Stimulated activated CD4-positive, alpha-beta T cell treated with anti-CD3 and anti-CD28 coated beads, TNF-alpha, amount 100 ng/mL, for 48 hours (primary cell): ENCODE data around the gene KLF15.
"Not testable (repeated sequence)": the region's sequence is repeated elsewhere in the genome, so short reads cannot be mapped to it uniquely, and the experiment has no call there.

Source experiments
- DNase-seq, 3 donors: peaks; one replicate each; pipeline ENCODE4 v3.0.0-alpha.2; 2020; ENCODE audit warnings: low read depth in 3 of 3

KLF15 gene

DNA sequence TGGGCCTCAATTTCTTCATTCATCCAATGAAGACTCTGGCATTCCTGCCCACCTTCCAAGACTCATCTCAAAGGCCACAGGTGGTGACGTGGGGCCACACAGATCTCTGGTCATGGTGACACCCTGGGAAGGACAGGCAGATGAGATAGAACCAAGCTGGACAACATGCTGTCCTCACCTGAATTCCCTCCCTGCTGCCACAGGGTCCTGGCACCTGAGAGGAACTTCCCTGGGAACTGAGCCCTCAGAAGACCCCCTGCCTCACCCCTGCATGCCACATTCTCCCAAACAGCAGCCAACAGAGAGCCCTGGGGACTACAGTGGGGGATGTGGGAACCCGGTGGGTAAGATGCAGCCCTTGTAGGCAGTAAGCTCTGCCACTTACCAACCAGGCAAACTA lies 10.7 kb downstream of the KLF15 start:
- no peak for DNase-seq

DNA sequence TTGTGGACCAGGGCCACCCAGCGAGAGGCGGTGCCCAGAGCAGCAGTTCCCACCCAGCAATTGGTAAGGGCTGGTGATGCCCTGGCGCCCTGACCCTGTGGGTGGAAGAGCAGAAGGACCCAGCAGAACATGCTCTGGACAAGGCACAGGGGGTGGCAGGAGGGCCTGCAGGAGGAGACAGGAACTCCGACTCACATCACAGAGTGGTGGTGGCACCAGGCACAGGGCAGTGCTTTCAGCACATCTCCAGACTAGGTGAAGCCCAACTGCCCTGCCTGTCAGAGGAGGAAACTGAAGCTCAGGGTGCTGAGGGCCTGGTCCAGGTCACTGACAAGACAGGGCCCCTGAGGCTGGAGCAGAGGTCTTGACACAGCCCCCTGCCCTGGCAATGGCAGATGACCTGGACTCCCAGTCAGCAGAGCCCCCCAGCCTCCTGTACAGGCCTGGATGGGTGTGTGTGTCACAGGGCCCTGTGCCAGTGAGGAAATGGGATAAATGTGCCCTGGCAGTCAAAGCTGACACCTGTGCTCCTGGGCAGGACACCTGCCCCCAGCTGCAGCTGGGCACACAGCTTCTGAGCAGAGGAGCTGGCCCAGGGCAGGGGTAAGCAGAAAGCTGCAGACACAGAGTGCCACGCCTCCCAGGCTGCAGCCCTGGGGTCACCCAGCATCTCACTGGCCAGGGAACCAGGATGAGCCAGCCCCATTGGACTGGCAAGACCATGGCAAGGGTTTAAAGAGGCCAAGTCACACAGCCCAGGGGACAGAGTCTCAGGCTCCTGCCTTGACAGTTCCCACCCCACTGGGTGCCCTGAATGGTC lies 11.4 kb downstream of the KLF15 start:
- DNase-seq = no peak

DNA sequence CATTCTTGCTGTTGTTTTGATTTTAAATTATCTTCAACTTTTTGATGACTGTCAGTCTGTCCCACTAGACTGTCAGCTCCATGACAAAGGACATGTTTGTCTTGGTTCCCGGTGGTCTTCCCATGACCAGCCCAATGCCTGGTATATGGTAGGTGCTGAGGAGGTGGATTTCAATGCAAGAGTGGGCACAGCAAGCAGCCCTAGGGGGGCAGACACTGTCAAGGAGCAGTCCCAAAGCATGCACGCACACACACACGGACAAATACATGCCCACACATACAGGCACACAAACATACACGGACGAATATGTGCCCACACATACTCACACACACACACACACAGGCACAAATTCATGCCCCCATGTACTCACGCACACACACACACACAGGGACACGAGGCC lies 12.0 kb downstream of the KLF15 start:
- no peak for DNase-seq

DNA sequence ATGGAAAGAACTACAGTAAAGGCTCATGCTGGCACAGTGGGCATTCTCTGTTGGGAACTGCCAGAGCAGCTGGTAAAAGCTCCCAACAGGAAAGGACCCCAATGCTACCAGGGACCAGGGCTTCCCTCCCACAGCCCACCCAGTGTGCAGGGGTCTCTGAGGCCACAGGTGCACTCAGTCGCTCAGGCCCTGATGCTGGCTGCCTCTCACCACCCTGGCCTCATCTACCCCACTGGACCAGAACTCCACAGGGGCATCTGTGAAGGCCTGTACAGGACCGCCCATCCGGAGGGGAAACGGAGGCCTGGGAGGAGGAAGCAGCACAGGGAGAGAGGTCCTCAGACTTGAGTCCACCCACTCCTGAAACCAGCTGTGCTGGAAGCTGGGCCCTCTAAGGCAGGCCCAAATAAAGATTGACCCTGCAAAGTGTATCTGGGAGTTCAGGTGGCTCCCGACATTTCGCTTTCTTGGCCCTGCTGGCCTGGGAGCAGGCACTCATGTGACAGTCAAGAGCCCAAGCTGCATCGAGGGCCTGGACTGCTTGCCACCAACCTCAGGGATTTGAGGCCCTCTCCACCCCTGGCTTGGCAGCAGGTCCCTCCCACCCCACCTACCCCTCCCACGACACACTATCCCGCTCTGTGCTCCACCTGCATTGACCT lies 12.7 kb downstream of the KLF15 start:
- no peak for DNase-seq

DNA sequence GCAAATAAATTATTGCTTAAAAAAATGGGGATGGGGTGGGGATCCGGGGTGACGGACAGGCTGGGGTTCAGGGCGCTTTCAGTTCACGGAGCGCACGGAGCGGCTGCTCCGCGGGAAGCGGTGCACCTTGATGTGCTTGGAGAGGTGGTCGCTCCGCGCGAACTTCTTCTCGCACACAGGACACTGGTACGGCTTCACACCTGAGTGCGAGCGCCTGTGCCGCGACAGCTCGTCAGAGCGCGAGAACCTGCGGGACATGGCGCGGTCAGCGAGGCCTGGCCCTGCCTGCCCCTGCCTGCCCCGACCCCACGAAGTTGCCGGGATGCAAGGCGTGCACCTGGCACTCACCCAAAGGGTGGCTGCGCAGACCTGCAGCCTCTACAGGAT lies 13.6 kb downstream of the KLF15 start:
- no peak for DNase-seq

DNA sequence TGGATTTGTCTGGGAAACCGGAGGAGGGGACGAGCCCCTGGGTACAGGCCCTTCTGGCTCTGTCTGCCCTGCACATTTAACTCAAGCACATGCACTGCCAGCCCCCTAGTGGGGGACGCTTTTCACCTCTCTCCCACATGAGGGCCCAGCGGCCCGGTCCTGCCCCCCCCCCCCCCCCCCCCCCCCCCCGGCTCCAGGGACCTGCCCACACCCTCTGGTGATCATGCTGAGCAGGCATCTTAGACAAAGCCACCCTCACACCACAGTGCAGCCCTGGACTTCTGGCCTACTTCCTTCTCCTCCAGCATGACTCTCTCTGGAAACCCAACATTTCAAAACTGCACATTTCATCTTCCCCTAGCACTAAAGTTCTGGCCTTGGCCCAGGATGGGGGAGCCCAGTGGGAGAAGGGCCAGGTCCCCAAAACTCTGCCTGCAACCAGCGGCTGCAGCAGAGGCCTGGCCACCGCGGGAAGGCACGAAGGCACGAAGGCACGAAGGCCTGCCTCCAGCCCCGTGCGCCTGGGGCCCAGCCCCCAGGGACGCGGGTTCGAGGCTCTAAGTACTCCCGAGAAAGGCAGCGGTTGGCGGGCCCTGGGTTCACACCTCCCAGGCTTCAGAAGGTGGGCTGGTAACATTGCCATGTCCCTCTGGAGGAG lies 14.1 kb downstream of the KLF15 start:
- no peak for DNase-seq

DNA sequence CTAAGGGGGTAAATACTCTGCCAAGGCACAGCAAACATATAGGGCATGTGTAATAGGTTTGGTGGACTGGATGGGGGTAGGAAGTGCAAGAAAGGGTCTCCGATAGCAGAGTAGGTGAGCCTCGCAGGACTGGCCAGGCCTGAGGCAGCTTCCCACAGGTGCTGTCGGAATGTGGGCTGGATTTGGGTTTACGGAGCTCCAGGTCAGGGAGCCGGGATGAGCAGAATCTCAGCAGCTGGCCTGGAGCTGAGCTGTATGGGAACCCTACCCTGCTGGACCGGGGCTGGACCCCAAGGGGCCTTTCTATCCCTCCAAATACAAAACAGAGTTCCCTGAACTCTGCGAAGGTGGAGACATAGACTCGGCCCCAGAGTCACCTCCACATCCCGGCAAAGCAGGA lies 15.0 kb downstream of the KLF15 start:
- DNase-seq = no peak

DNA sequence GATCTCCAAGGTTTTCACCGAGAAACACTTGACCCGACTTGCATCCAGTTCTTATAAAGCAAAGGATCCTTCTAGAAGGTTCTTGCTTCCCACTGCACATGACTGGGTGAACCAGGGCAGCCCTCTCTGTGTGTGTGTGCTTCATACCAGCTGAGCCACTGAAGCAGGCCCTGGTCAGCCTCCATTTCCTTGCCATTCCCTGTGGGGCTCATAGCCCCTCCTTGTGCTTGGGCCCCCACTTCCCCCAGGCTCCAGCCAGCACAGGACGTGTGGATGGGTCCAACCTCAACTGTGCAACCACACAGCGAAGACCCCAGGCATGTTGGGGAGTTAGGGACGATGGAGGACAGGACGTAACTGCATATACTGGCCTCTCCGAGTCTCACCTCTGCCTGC lies 15.5 kb downstream of the KLF15 start:
- DNase-seq = no peak

DNA sequence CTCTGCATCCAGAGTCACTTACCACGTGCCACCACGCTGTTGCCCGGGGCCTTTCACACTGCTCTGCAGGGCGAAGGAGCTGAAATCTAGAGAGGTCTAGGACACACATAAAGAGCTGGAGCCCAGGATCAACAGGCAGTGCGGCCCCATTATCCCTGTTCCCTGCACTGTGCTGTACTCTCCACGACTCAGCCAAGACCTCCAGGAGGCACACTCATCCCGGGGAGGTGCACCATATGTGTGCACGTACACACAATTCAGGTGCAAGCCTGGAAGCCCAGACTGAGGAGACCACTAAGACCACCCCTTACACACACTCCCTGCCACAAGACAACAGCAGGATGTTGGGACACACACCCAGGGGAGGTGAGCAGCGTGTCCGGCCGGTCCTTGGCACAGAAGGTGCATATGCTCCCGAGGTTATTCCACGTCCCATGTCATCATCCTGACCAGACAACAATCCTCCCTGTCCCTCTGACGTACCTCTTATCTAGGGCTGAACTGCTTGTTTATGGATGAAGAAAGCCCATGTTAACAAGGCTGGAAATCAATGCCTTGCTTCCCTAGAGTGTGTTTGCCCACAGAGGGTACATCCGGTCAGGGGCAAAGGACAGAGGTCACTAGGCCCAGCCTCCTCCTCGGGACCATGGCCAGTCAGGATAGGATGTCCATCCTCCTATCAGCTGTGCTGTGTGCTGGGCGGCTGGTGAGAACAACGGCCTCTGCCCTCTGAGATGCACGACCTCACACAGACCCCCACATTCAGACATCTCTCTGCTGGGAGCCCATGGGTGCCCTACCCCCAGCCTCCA lies 16.1 kb downstream of the KLF15 start:
- DNase-seq = no peak

DNA sequence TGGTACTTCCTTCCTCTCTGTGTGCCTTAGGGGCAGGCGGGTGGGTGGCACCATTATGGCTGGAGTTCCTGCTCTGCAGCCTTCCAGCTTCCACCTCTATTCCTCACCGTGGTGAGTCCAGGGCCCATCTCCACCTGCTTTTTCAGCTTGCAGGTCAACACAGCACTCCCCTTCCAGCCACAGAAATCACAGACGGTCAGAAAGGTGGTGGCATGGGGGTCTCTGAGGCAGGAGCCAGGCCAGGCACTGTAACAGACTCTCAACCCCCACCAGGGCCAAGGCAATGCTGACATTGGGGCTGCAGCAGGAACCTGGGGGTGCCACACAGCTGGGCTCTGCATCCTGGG lies 16.6 kb downstream of the KLF15 start:
- no peak for DNase-seq

DNA sequence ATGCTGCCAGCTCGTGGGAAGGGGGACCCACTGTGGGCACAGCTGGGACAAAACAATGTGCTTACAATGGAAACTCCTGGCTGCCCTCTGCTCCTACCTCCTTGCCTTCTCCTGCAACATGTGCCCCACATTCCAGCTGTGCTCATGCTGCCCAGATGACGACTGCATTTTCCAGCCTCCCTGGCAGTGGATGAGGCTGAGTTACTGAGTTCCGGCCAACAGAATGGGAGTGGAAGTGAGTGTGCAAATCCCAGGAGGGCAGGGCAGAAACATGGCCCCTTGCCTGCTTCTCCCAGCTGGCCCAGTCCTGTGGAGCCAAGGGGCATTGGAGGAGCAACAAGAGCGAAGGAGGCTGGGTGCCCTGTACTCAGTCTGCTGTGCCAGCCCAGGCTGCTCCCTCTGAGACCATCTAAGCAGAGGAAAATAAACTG lies 17.1 kb downstream of the KLF15 start:
- DNase-seq = no peak

DNA sequence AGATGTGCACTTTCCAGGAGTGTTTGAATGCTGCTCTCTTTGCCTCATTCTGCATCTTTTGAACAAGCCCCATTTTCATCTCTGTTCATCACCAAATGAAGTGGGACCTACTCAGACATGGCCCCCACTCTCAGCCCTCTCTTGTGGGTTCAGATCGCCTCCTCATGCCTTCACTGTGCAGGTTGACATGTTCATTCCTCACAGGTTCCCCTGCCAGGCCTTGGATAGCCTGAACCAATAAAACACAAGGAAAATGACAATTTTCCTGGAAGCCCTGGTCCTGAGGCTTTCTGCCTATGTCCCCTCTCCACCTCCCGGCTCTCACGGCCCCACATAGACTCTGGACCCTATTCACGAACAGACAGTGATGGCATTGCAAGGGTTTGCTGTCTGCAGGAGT lies 17.7 kb downstream of the KLF15 start:
- DNase-seq = no peak

DNA sequence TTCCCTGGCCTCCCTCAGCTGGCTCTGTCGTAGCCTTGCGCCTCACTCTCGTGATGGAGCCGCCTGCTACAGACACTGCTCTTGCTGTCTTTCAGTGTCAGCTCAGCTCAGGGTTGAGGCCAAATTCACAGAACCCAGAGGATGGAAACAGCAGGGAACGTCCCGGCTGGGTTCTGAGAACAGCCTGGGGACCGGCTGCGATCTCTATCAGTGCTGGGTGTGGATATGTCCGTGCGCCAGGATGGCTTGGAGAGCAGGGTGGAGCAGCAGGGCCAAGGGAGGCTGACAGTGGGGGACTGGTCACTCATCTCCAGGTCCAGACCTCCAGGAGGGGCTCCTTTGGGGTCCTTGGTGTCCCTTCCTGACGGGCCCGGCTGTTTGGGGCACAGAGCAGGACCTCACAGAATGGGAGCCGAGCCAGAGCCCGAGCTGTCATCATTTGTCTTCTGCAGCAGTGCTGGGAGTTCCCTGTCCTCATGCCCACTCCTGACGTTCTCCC lies 18.4 kb downstream of the KLF15 start:
- no peak for DNase-seq

DNA sequence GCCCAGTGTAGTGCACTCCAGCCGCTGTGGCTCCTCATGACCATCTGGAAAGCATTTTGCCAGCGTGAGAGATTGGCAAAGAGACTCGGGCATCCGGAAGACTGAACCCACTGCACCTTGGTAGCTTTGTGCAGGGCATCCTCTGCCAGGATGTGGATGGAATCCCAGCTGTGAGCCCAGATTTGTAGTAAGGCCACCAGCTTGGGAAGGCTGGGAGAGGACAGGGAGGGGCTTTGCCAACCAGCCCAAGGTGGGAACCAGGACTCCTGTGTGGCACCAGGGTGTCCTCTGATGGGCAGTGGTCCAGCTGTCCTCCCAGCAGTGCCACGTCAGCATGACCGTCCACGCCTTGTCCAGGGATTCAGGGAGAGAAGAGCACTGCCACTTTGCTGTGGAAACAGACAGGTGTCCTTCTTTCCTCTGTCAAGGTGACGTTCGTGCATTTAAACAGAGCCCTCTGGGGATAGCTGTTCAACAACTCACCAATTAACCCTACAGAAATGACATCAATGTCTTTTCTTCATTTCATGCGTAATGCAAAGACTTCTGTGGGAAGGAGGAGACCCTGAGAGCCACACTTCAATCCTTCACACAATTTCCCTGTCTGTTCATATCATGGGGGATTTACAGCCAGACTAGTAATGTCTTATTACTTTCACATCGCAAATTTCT lies 19.1 kb downstream of the KLF15 start:
- DNase-seq = no peak

DNA sequence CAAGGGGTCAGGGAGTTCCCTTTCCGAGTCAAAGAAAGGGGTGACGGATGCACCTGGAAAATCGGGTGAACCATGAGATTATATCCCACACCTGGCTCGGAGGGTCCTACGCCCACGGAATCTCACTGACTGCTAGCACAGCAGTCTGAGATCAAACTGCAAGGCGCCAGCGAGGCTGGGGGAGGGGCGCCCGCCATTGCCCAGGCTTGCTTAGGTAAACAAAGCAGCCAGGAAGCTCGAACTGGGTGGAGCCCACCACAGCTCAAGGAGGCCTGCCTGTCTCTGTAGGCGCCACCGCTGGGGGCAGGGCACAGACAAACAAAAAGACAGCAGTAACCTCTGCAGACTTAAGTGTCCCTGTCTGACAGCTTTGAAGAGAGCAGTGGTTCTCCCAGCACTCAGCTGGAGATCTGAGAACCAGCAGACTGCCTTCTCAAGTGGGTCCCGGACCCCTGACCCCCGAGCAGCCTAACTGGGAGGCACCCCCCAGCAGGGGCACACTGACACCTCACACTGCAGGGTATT lies 25.3 kb downstream of the KLF15 start:
- not testable (repeated sequence) for DNase-seq

DNA sequence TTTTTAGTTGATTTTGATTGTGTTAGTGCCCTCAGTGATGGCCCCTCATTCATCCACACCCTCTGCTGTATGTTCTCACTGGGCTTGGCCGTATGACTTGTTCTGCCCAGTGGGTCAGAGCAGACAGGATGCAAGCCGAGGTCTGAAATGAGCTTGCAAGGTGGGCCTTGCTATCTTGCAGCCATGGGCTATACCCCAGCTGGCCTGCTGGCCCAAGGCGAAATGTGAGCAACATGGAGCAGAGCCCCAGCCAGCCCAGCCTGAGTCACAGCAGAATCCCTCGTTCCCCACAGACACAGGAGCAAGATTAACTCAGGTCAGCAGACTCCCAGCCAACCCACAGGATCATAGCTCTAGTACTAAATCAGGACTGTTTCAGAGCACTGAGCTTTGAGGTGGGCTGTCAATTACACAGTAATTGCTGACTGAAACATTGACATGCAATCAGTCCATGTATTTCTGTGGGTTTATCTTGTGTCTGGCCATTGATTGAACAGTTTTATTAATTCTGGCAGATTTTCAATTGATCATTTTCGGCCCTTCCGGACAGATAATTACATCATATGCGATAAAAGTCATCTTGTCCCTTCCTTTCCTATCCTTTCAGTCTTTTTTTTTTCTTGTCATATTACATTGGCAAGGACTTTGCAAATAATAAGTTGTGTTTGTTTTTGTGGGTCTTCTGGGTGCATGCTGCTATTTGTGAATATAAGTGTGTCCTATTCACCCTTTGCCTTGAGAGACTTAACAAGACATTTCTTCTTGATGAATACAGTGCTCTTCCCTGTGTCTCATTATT lies 27.1 kb downstream of the KLF15 start:
- DNase-seq = no peak

DNA sequence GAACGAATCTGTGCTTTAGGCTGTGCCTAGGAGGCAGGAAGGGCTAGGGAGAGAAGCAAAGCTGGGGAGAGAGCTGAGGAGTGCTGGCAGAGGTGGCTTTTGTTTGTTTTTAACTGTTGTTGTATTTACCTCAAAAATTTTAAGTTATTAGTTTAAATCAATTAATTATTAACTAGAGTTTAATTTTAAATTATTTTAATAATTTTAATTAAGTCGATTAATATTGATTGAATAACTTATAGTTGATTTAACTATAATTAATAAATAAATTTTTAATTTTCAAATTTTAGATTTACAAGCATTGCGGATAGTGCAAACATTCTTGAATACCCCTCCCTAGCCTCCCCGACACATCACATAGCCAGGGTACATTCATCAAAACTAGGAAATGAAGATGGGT lies 30.6 kb downstream of the KLF15 start:
- DNase-seq = no peak

DNA sequence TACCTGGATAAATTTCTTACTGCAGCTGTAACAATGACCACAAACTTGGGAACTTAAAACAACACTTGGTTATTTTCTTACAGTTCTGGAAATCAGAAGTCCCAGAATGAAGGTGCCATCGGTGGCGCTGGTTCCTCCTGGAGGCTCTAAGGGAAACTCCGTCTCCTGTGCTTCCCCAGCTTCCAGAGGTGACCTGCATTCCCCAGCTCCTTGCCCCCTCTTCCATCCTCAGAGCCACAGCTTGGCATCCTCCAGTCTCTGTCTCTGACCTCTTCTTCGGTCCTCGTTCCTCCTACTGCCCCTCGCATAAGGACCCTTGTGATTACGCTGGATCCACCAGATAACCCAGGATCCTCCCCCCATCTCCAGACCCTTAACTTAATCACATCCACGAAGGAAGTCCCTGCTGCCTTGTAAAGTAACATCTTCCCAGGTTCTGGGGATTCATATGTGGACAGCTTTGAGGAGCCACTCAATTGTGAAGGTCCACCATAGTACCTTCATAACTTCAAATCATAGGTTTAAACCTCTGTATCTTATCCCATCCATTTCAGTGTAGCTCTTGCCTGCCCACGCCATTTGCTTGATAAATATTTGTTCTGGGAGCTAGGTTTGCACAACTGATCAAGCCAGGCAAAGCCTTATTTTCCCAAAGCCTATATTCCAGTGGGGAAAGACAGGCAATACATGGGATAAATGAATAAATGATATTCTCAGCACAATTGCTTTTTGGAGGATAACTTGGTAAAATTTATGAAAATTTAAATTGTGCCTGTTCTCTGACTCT lies 34.8 kb downstream of the KLF15 start:
- DNase-seq = no peak

DNA sequence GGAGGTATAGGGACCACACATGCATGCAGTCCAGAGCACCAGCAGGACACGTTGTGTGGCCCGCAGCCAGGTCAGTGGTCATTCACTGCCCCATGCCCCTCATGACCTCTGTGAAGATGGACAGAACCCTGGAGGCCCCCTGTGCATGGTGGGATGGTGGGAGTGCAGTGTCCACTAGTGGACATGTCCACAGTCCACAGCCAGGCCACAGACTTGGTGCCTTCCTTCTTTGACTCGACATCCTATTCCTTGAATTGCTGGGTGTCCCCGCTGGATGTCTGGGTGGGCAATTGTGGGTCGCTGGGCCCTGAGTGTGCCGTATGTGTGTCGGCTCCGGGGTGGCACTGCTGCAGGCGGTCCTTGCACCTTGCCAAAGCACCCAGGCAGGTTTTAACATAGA lies 35.7 kb downstream of the KLF15 start:
- no peak for DNase-seq
